Fibroblast of villous mesenchyme (primary cell): ENCODE results near the gene ADGB. TPM values are rescaled to one million over a fixed set of nuclear protein-coding genes. Genes with fewer than 3 reads are reported as not detected.
"Not testable (repeated sequence)": the region's sequence is repeated elsewhere in the genome, so short reads cannot be mapped to it uniquely, and the experiment has no call there.

Experiments
- DNase-seq: peaks from one replicate; pipeline ENCODE4 v3.0.0-alpha.2; 2010; ENCODE audit warnings: low read depth
- H3K4me3 ChIP-seq: 2 replicates; pipeline ENCODE4 v1.5.1; 2011; ENCODE audit warnings: low read depth, mild to moderate bottlenecking, low read length
- total RNA-seq: library from RNA; depleted of rRNA; stranded (reverse); fragments of >200 nt; gene quantifications from 2 replicates; pipeline ENCODE4 v1.2.3, GENCODE V29; 2012
- TF ChIP-seq, protein P1 (sequence below): IDR thresholded peaks from 2 replicates; pipeline ENCODE4 v1.5.1; 2012; ENCODE audit warnings: low read depth, mild to moderate bottlenecking, low read length; ENCODE audit not compliant: insufficient read depth

Gene ADGB
- total RNA-seq, 1 donor = not detected

DNA sequence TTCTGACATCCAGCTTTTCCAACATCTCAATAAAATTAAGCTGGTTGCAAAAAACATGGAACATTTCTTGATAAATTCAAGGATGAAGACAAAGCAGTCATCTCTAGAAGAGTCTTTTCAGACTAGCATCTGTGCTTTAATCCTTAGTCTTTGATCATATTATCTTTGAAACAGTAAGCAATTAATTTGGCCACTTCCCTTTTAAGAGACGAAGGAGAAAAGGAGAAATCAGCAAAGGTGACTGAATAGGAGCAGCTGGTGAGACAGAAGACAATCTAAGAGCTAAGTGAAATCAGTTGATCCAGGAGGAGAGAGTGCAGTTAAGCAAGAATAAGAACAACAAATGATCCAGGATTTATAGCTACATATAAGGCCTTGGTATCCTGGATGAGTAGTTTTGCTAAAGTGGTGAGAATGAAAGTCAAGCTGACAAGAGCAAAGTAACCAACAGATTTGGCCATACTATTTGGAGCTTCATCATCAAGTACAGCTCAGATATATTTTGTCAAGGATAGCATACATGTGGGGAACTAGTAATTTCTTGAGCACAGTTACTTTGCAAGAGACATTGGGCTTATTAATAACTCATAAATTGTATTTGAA lies 215.5 kb downstream of the ADGB start:
- TF ChIP-seq, protein P1, sequence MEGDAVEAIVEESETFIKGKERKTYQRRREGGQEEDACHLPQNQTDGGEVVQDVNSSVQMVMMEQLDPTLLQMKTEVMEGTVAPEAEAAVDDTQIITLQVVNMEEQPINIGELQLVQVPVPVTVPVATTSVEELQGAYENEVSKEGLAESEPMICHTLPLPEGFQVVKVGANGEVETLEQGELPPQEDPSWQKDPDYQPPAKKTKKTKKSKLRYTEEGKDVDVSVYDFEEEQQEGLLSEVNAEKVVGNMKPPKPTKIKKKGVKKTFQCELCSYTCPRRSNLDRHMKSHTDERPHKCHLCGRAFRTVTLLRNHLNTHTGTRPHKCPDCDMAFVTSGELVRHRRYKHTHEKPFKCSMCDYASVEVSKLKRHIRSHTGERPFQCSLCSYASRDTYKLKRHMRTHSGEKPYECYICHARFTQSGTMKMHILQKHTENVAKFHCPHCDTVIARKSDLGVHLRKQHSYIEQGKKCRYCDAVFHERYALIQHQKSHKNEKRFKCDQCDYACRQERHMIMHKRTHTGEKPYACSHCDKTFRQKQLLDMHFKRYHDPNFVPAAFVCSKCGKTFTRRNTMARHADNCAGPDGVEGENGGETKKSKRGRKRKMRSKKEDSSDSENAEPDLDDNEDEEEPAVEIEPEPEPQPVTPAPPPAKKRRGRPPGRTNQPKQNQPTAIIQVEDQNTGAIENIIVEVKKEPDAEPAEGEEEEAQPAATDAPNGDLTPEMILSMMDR = no peak
- H3K4me3 ChIP-seq = no peak overlapping the region
- peak; percentile 57 for DNase-seq

DNA sequence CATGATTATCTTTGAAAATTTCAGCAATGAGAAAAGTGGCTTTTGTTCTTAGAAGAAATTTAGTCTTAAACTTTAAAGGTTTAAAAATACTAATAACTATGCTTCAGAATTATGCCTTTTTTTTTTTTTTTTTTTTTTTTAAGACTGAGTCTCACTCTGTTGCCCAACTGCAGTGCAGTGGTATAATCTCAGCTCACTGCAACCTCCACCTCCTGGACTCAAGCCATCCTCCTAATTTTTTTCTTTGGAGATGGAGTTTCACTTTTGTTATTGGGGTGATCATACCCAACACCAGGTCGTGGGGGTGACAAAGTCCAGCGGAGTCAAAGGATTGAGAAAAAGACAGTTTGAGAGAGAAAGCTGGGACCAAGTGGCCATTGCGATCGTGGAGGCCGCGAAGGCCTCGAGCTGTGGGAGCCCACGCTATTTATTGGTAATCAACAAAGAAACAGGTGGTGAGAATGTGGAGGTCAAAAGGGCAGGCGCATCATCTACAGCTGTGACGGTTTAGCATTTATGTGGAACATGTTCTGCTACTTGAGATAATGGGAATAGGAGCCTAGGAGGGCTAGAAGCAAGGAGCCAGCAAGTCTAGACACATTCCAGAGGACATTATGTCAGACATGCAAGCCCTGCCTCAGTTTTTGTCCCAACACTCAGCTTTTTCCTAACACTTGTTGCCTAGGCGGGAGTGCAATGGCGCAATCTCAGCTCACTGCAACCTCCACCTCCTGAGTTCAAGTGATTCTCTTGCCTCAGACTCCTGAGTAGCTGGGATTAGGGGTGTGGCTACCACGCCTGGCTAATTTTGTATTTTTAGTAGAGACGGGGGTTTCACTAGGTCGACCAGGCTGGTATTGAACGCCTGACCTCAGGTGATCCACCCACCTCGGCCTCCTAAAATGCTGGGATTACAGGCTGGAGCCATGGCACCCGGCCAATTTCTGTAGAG lies 217.0 kb downstream of the ADGB start:
- peak; percentile 45 for DNase-seq
- not testable (repeated sequence) for H3K4me3 ChIP-seq

DNA sequence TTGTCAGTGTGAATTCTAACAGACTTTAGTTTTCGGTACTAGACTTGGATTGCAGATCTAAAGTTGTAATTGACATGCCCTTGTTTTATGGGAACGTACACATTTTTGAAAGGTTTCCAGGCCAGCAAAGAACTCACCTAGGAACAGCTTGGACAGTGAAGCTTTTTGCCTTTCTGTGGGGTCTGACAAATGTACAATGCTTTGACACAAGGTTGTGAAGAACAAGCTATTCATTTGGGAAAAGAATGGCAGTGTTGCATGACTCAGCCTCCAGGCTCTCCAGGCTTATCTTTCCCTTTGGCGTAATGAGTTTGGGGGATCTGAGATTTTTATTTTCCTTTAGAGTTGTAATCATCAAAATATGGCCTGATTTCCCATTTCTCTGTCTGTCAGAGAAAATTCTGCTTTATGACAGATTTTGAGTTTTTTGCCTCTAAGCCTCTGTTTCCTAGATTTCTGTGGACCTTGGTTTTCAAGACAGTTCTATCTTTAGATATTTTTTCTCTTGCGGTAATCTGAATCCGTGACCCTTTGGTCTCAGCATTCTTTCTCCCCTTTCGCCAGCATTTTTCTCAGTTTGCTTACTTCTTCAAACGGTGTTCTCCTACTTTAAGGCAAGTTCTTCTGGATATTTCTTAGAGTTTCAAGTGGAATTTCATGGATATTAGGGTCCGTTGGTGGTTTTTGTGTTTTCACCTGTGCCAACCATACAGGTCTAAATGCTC lies 221.0 kb downstream of the ADGB start:
- TF ChIP-seq, protein P1 = no peak

DNA sequence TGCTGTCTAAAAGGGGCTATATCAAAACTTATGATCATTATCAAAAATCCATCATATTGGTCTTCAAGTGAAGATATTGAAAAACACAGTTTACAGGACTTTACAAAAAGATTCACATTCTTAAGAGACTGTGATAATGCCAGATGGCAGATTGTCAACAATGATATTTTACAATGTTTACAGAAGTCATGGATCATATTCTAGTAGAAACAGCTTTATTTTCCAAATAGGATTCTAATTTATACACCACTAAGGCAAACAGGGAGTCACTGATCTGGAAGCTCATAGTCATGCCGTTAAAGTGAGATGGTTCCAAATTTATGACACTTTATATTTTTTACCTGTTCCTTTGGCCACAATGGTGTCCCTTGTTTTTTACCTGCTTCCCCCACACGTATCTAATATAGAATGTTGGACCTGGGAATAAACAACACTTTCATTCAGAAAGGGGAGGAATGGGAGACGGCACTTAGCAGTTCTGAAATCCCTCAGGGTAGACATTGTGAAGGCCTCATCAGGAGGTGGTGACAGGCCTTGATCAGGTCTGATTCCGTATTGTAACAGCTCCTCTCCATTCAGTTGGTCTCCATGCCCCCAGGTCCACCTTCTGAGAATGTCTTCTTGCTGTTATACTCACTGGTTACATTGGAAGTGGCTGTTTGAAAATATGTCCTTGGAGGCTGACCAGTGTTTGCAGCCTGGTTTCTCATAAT lies 228.6 kb downstream of the ADGB start:
- no peak overlapping the region for H3K4me3 ChIP-seq
- DNase-seq = peak; percentile 34
- TF ChIP-seq, protein P1 = no peak

More for the DNA sequence above, 221.0 kb downstream of the ADGB start:
- no peak for DNase-seq
- no peak overlapping the region for H3K4me3 ChIP-seq

DNA sequence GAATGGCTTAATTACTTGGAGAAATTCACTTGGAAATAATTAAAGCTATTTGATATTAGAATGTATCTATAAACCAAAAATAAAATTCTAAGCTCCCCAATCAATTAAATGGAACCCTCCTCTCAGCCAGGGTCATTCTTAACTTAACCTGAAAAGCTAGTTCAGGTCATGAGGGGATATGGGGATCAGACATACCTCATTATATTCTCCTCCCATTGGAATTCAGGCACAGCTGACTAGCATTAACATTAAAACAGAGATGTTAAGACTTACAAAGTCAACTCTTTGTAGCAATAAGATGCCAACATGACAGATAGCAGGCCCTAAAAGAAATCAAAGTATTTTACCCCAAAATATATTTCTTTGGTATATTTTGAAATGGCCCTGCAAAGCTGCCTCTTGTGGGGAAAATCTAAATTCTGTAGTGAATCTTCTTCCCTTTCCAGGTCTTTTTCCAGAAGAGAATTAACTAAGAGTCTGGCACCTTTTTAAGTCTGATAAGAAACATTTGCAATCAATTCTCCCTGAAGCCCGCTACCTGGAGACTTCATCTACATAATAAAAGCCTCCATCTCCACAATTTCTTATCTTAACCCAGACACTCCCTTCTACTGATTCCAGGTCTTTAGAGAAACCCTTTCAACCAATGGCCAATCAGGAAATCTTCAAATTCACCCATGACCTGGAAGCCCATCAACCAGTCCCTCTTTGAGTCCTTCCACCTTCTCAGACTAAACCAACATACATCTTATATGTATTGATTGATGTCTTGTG lies 231.2 kb downstream of the ADGB start:
- TF ChIP-seq, protein P1 = no peak
- no peak overlapping the region for H3K4me3 ChIP-seq
- no peak for DNase-seq

DNA sequence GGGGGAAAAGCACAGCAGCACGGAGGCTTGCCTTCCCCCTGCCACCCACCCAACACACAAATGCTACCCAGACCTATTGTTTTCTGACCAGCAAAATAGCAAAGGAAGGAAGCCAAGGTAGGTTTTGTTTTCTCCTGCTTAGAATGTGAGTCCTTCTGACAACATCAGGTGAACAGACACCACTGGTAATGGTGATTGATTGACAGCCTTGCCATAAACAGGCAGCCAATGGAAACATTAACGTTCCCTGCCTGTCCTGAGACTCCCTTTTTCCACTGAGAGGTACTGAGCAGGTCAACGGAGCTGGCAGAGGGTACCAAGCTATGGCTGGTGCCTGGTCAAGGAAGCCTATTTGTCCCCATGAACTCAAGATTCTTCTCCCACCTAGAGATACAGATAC lies 234.4 kb downstream of the ADGB start:
- no peak overlapping the region for H3K4me3 ChIP-seq
- DNase-seq = no peak
- TF ChIP-seq, protein P1 = no peak
